ENCODE measurements around the gene SLC10A6. TPM values are rescaled to one million over a fixed set of nuclear protein-coding genes. Genes with fewer than 3 reads are reported as not detected.

SLC10A6 gene
- total and polyA plus RNA-seq, 4 donors, result 0.05 to 0.25 TPM; not detected in 2

- H3K9ac ChIP-seq (ENCODE audit: low read depth in 1 of 2, low read length in 2 of 2), result no peak overlapping the region
- H3K4me3 ChIP-seq (ENCODE audit: low read depth in 1 of 3, low read length in 3 of 3), result no peak overlapping the region
- no peaks in the 10 kb centered on the region for H3K4me1 ChIP-seq (ENCODE audit: control insufficient read depth in 4 of 4, insufficient read depth in 4 of 4, low read length in 3 of 4)
- TF ChIP-seq EGR1 (IDR thresholded peaks at IDR 0.05; ENCODE audit: low read depth in 2 of 2) (no peak), ZBTB33 (IDR thresholded peaks at IDR 0.05) (no peak), FOXA2 (IDR thresholded peaks at IDR 0.05) (no peak), HNF4G (IDR thresholded peaks at IDR 0.05) (no peak), ATF3 (IDR thresholded peaks at IDR 0.05) (no peak), YY1 (IDR thresholded peaks at IDR 0.05) (no peak), REST (IDR thresholded peaks at IDR 0.05) (no peak), FOXA1 (IDR thresholded peaks at IDR 0.05) (no peak), RXRA (IDR thresholded peaks at IDR 0.05) (no peak)
- no peak for DNase-seq (ENCODE audit: low spot score)
- no peaks in the 10 kb centered on the region for H3K27me3 ChIP-seq (ENCODE audit: control insufficient read depth in 4 of 4, insufficient read depth in 4 of 4, low read length in 3 of 4)
- H3K27ac ChIP-seq (ENCODE audit: low read depth in 1 of 2, low read length in 2 of 2), result no peak overlapping the region
- no peaks in the 10 kb centered on the region for H3K9me3 ChIP-seq (ENCODE audit: control insufficient read depth in 4 of 4, low read length in 3 of 4)
- WGBS, result 90% methylated on average over 5 of the region's 5 CpGs
- peaks cover 0 to 2% (median 0%) of the 10 kb centered on the region in 4 donors for H3K36me3 ChIP-seq (ENCODE audit: control insufficient read depth in 4 of 4, insufficient read depth in 3 of 4, low read depth in 1 of 4, low read length in 3 of 4)
These were observed 17.7 kb downstream of the SLC10A6 start for GRCh38 chr4:86831262-86832130.

GRCh38 chr4:86825511-86825910, 23.7 kb downstream of the SLC10A6 start:
- H3K4me1 ChIP-seq (ENCODE audit: control insufficient read depth in 4 of 4, insufficient read depth in 4 of 4, low read length in 3 of 4), result no peaks in the 10 kb centered on the region
- H3K9me3 ChIP-seq (ENCODE audit: control insufficient read depth in 4 of 4, low read length in 3 of 4), result no peaks in the 10 kb centered on the region
- 78% methylated on average over 3 of the region's 3 CpGs for WGBS
- H3K4me3 ChIP-seq (ENCODE audit: low read depth in 1 of 3, low read length in 3 of 3), result no peak overlapping the region
- H3K9ac ChIP-seq (ENCODE audit: low read depth in 1 of 2, low read length in 2 of 2), result no peak overlapping the region
- H3K36me3 ChIP-seq (ENCODE audit: control insufficient read depth in 4 of 4, insufficient read depth in 3 of 4, low read depth in 1 of 4, low read length in 3 of 4), result no peaks in the 10 kb centered on the region
- TF ChIP-seq RAD21 (IDR thresholded peaks at IDR 0.05), result no peak
- TF ChIP-seq TAF1 (conservative IDR thresholded peaks at IDR 0.05), result no peak
- TF ChIP-seq REST (IDR thresholded peaks at IDR 0.05), result no peak
- TF ChIP-seq ATF3 (IDR thresholded peaks at IDR 0.05), result no peak
- TF ChIP-seq RXRA (IDR thresholded peaks at IDR 0.05), result no peak
- no peak for TF ChIP-seq HNF4A (conservative IDR thresholded peaks at IDR 0.05)
- no peak overlapping the region for H3K27ac ChIP-seq (ENCODE audit: low read depth in 1 of 2, low read length in 2 of 2)
- DNase-seq (ENCODE audit: low spot score), result no peak
- no peaks in the 10 kb centered on the region for H3K27me3 ChIP-seq (ENCODE audit: control insufficient read depth in 4 of 4, insufficient read depth in 4 of 4, low read length in 3 of 4)
